Measurements from ENCODE around the gene GAS6. TPM values are rescaled to one million over a fixed set of nuclear protein-coding genes. Genes with fewer than 3 reads are reported as not detected.

Gene GAS6
- total and polyA plus RNA-seq, 2 donors = 55.1 to 327 TPM

- Histone ChIP-seq H3K36me3 (ENCODE audit: insufficient read depth) (no peaks in the 10 kb centered on the region), H3K4me1 (ENCODE audit: insufficient read depth) (peaks cover 4% of the 10 kb centered on the region), H3K4me3 (ENCODE audit: low read depth, low read length) (no peak overlapping the region), H3K27ac (ENCODE audit: low read depth) (no peak overlapping the region)
- no peak for DNase-seq (ENCODE audit: extremely low spot score)
- WGBS = 49% methylated on average over 9 of the region's 9 CpGs
Measured at GRCh38 chr13:113856716-113857065, 7.2 kb downstream of the GAS6 start.

GRCh38 chr13:113855931-113856715, 7.8 kb downstream of the GAS6 start:
- Histone ChIP-seq H3K4me3 (ENCODE audit: low read depth, low read length) (no peak overlapping the region), H3K27ac (ENCODE audit: low read depth) (peak overlapping the region; percentile 3), H3K36me3 (ENCODE audit: insufficient read depth) (no peaks in the 10 kb centered on the region), H3K4me1 (ENCODE audit: insufficient read depth) (peaks cover 4% of the 10 kb centered on the region)
- 89% methylated on average over 25 of the region's 25 CpGs for WGBS
- DNase-seq (ENCODE audit: extremely low spot score) = no peak

GRCh38 chr13:113855012-113855921, 8.6 kb downstream of the GAS6 start:
- 58% methylated on average over 33 of the region's 33 CpGs for WGBS

GRCh38 chr13:113854238-113855011, 9.5 kb downstream of the GAS6 start:
- H3K27ac ChIP-seq (ENCODE audit: low read depth) = peak overlapping the region; percentile 55
- 29% methylated on average over 31 of the region's 31 CpGs for WGBS
- peaks cover 4% of the 10 kb centered on the region for H3K4me1 ChIP-seq (ENCODE audit: insufficient read depth)
- H3K4me3 ChIP-seq (ENCODE audit: low read depth, low read length) = no peak overlapping the region
- DNase-seq (ENCODE audit: extremely low spot score) = no peak
- H3K36me3 ChIP-seq (ENCODE audit: insufficient read depth) = no peaks in the 10 kb centered on the region

More at GRCh38 chr13:113855012-113855921, 8.6 kb downstream of the GAS6 start:
- Histone ChIP-seq H3K4me1 (ENCODE audit: insufficient read depth) (peaks cover 4% of the 10 kb centered on the region), H3K27ac (ENCODE audit: low read depth) (peak overlapping the region; percentile 45), H3K4me3 (ENCODE audit: low read depth, low read length) (no peak overlapping the region), H3K36me3 (ENCODE audit: insufficient read depth) (no peaks in the 10 kb centered on the region)
- DNase-seq (ENCODE audit: extremely low spot score) = no peak

GRCh38 chr13:113853518-113854237, 10.2 kb downstream of the GAS6 start:
- 30% methylated on average over 11 of the region's 11 CpGs for WGBS
- Histone ChIP-seq H3K4me1 (ENCODE audit: insufficient read depth) (peaks cover 4% of the 10 kb centered on the region), H3K4me3 (ENCODE audit: low read depth, low read length) (no peak overlapping the region), H3K36me3 (ENCODE audit: insufficient read depth) (no peaks in the 10 kb centered on the region), H3K27ac (ENCODE audit: low read depth) (peak overlapping the region; percentile 55)
- peak; percentile 56 for DNase-seq (ENCODE audit: extremely low spot score)

GRCh38 chr13:113852536-113853517, 11.0 kb downstream of the GAS6 start:
- 69% methylated on average over 22 of the region's 22 CpGs for WGBS
- Histone ChIP-seq H3K4me1 (ENCODE audit: insufficient read depth) (peaks cover 4% of the 10 kb centered on the region), H3K27ac (ENCODE audit: low read depth) (no peak overlapping the region)

GRCh38 chr13:113851826-113852535, 11.9 kb downstream of the GAS6 start:
- Histone ChIP-seq H3K36me3 (ENCODE audit: insufficient read depth) (no peaks in the 10 kb centered on the region), H3K27ac (ENCODE audit: low read depth) (no peak overlapping the region), H3K4me1 (ENCODE audit: insufficient read depth) (peaks cover 4% of the 10 kb centered on the region), H3K4me3 (ENCODE audit: low read depth, low read length) (no peak overlapping the region)
- 78% methylated on average over 23 of the region's 23 CpGs for WGBS
- no peak for DNase-seq (ENCODE audit: extremely low spot score)

More at GRCh38 chr13:113852536-113853517, 11.0 kb downstream of the GAS6 start:
- Histone ChIP-seq H3K4me3 (ENCODE audit: low read depth, low read length) (no peak overlapping the region), H3K36me3 (ENCODE audit: insufficient read depth) (no peaks in the 10 kb centered on the region)
- no peak for DNase-seq (ENCODE audit: extremely low spot score)

- Histone ChIP-seq H3K4me1 (ENCODE audit: insufficient read depth) (peaks cover 4% of the 10 kb centered on the region), H3K36me3 (ENCODE audit: insufficient read depth) (no peaks in the 10 kb centered on the region), H3K27ac (ENCODE audit: low read depth) (no peak overlapping the region), H3K4me3 (ENCODE audit: low read depth, low read length) (no peak overlapping the region)
- no peak for DNase-seq (ENCODE audit: extremely low spot score)
- 94% methylated on average over 1 of the region's 1 CpG for WGBS
Measured at GRCh38 chr13:113851480-113851803, 12.4 kb downstream of the GAS6 start.

GRCh38 chr13:113850722-113851479, 13.0 kb downstream of the GAS6 start:
- 96% methylated on average over 3 of the region's 3 CpGs for WGBS
- no peak for DNase-seq (ENCODE audit: extremely low spot score)
- peaks cover 4% of the 10 kb centered on the region for H3K4me1 ChIP-seq (ENCODE audit: insufficient read depth)
- no peaks in the 10 kb centered on the region for H3K36me3 ChIP-seq (ENCODE audit: insufficient read depth)
- H3K27ac ChIP-seq (ENCODE audit: low read depth) = no peak overlapping the region
- no peak overlapping the region for H3K4me3 ChIP-seq (ENCODE audit: low read depth, low read length)

- H3K4me1 ChIP-seq (ENCODE audit: insufficient read depth) = peaks cover 4% of the 10 kb centered on the region
- no peaks in the 10 kb centered on the region for H3K36me3 ChIP-seq (ENCODE audit: insufficient read depth)
- H3K27ac ChIP-seq (ENCODE audit: low read depth) = no peak overlapping the region
- DNase-seq (ENCODE audit: extremely low spot score) = no peak
- H3K4me3 ChIP-seq (ENCODE audit: low read depth, low read length) = no peak overlapping the region
- WGBS = 89% methylated on average over 8 of the region's 8 CpGs
Measured at GRCh38 chr13:113849981-113850721, 13.7 kb downstream of the GAS6 start.

- H3K4me1 ChIP-seq (ENCODE audit: insufficient read depth) = peaks cover 4% of the 10 kb centered on the region
- 90% methylated on average over 3 of the region's 3 CpGs for WGBS
- H3K27ac ChIP-seq (ENCODE audit: low read depth) = no peak overlapping the region
- H3K4me3 ChIP-seq (ENCODE audit: low read depth, low read length) = no peak overlapping the region
- H3K36me3 ChIP-seq (ENCODE audit: insufficient read depth) = no peaks in the 10 kb centered on the region
- DNase-seq (ENCODE audit: extremely low spot score) = no peak
Measured at GRCh38 chr13:113849546-113849945, 14.3 kb downstream of the GAS6 start.
